H1 (cell line): ENCODE measurements around the gene ARRDC1.

Experiments used
- RFX5 ChIP-seq: IDR thresholded peaks from 2 replicates; pipeline ENCODE4 v1.6.1; 2011; ENCODE audit warnings: low read depth, low read length, improper control_type of control experiment, borderline replicate concordance
- TAF1 ChIP-seq: IDR thresholded peaks from 2 replicates; pipeline ENCODE4 v1.6.1; 2011; ENCODE audit warnings: mild to moderate bottlenecking, low read depth, low read length
- TEAD4 ChIP-seq: IDR thresholded peaks from 2 replicates; pipeline ENCODE4 v1.6.1; 2012; ENCODE audit warnings: low read depth, low read length, inconsistent platforms, mixed read lengths

DNA sequence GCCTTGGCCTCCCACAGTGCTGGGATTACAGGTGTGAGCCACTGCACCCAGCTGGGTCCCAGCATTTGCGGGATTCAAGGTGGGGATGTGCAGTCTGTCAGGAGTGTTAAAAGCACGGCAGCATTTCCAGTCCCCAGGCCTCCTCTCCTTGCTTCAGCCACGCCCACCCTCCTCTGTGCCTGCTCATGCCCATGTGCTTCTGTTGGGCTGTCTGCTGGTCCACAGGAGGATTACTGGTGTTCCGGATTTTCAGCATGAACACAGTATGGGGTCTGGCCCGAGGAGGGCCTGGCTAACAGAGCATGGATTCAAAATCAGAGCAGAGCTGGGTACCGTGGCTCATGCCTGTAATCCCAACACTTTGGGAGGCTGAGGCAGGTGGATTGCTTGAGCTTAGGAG lies 5.5 kb downstream of the ARRDC1 start:
- TF ChIP-seq TAF1 (no peak), TEAD4 (no peak), RFX5 (no peak)
